Stimulated activated CD8-positive, alpha-beta memory T cell treated with anti-CD3 and anti-CD28 coated beads, Interleukin-15, amount 100 ng/mL, for 24 hours (primary cell): Measurements from ENCODE around the gene KLRF1.
"Not testable (repeated sequence)": the region's sequence is repeated elsewhere in the genome, so short reads cannot be mapped to it uniquely, and the experiment has no call there.

Experiments
- DNase-seq: peaks from one replicate; pipeline ENCODE4 v3.0.0-alpha.2; 2020; ENCODE audit warnings: low read depth

The KLRF1 gene

DNA sequence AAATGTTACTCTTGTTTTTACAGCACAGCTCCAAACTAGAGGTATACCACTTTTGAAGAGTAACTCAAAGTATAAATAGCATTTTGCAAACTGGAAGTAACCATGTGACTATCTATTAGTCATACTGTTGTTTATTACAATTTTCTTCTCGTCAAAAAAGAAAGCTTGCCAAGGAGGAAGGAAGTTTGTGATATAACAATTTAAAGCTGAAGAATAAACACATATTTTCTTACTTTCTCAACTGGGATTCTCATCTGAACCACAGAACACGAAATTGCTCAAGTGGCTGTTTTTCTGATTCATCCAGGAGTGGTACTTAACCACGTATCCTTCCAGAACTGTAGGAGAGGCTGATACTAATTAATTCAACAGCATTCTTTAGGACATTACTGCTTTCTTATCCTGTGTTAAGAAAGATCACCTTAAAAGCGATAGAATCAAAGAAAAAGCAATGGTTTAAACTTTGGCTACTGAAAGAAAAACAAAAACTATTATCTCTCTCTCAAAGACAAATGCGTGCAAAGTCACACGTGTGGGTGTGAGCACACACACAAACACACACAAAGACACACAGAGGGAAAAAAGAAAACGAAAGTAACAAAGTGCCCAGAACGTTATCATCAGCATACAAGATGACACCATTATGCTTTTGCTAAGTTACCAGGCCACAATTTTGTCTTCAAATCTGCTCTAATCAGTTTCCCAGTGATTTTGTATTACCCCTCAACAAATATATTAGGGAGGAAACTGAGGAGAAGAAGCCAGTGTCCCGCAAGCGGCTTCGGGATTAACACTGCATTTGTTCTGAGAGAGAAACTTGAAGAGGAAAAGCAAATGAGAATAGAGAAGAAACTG lies 42.3 kb downstream of the KLRF1 start, which contains the start of gene CLEC2B:
CLEC2B (minus strand) TSS at position 48 of the 855 bp plus-strand sequence.
- no peak for DNase-seq

DNA sequence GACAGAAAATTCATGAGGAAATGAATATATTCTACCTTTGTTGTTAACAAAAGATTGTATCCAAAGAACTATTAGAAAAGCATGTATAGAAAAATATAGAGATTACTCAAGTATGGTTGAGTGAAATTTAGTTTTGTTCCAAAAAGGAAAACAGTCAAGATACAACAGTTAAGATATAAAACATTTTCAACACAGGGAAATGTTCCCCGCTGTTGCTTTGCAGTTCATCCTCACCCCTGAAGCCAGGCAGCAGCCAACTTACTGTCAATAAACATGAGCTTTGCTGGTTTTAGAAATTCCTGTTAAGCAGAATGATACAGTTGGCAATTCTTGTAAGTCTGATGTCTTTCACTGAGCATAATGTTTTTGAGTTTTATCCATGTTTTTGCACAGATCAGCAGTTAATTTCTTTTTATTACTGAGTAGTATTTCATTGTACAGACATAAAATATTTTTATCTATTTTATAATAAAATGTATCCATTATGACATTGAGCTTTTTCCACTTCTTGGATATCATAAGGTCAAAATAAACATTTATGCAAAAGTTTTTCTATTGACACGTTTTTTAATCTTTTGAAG lies 43.1 kb downstream of the KLRF1 start:
- DNase-seq = no peak

DNA sequence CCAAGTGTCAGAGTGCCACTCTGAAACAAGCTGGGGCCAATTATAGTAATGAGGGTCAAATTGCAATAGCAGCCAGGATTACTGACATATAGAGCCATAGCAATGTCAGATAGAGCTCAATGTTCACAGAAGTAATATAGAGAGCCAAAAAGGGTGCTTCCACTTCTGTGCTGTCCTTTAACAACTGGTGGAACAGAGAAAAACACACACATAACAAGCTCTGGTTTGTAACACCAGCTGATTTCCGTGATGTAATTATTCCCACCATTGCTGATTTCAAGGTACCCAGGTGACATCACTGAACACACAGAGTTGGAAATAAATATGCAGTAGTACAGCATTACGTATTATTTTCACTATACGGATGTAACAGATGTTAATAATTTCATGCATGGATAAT lies 44.9 kb downstream of the KLRF1 start:
- DNase-seq = no peak

DNA sequence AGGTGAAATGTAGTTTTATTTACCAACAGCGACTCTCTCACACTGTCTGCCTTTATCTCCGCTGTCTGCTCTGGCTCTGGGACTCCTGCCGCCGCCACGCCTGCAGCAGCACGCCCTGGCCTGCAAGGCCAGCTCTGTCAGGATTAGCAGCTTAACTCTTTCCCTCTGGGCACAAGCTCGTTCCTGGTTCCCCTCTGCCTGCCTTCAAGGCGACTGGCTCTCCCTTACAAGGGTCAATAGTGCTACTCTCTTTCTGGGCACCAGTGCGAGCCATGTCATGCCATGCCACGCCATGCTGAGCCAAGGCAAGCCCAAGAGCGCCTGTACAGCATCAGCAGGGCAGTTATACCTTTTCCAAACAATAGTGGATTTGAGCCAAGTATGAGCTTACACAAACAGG lies 45.5 kb downstream of the KLRF1 start:
- no peak for DNase-seq

DNA sequence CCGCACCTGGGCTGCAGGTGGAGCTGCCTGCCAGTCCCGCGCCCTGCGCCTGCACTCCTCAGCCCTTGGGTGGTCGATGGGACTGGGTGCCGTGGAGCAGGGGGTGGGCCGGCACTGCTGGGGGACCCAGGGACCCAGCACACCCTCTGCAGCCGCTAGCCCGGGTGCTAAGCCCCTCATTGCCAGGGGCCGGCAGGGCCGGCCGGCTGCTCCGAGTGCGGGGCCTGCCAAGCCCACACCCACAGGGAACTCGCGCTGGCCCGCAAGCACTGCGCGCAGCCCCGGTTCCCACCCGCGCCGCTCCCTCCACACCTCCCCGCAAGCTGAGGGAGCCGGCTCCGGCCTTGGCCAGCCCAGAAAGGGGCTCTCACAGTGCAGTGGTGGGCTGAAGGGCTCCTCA lies 48.8 kb downstream of the KLRF1 start:
- not testable (repeated sequence) for DNase-seq

DNA sequence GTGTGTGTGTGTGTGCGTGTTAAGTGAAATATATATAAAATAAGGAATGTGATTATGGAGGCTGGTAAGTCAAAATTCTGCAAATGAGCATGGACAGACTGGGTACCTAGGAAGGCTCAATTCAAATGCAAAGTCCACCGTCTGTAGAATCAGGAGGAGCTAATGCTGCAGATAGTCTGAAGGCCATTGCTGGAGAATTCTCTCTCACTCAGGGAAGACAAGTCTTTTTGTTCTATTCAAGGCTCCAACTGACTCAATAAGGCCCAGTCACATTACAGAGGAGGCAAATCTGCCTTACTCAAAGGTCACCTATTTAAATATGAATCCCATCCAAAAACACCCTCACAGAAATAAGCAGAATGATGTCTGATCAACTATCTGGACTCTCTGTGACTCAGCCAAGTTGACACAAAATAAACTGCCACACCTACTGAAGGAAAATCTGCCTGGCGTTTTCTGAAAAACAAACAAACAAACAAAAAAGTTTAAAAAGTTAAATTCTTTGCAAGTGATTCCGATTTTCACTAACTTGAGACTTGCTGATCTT lies 53.3 kb downstream of the KLRF1 start:
- no peak for DNase-seq

DNA sequence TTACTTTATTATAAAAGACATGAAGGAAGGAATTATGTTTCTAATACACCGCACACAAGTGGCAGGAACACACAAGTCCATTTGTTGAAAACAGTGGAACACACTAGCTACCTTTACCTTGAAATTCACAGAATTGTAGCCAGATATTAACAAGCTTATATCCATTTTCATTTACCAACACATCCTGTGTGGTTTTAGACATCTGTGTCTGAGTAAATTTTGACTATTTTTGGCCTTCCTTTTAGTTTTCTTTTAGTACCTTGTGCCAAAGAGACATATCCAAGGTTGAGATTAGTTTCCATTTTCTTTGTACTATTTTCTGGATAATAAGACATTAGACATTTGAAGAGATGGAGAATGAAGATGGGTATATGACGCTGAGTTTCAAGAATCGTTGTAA lies 54.0 kb downstream of the KLRF1 start, which contains the start of gene KLRF2:
KLRF2 (plus strand) TSS at position 244 of the 400 bp plus-strand sequence; CDS start at position 351, 107 bp downstream.
- no peak for DNase-seq

DNA sequence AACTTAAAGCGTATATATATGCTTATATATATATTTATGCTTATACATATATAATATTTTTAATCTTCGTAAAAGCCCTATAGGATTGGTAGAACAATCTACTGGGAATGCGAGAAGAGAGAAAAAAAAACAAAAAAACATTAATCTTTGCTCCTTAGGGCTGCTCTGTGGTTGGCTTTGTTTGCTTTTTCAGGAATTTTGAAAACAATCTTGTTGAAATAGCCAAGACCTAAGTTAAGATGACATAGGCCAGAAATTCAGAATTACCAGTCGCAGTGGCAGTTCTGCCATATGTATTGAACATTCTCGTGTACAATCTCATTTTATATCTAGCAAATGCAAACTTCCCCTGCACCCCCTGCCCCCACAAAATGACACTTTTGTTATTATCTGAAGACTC lies 54.7 kb downstream of the KLRF1 start:
- DNase-seq = no peak

DNA sequence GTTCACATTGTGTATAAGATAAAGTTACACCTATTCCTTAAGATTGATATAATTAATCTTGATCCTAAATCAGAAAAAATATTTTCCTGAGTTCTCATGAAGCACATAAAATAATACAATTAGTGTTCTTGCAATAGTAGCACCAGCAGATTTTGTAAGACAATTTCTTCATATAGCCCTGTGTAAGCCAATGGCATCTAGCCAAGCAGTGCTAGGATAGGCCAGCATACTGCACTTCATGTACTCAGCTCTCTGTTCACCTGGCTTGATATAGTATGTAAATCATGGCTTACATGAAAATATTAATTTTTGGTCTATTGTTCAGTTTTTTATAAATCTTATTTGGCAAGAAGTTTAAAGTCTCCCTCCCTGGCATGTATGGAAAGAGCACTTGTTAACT lies 55.9 kb downstream of the KLRF1 start:
- no peak for DNase-seq

DNA sequence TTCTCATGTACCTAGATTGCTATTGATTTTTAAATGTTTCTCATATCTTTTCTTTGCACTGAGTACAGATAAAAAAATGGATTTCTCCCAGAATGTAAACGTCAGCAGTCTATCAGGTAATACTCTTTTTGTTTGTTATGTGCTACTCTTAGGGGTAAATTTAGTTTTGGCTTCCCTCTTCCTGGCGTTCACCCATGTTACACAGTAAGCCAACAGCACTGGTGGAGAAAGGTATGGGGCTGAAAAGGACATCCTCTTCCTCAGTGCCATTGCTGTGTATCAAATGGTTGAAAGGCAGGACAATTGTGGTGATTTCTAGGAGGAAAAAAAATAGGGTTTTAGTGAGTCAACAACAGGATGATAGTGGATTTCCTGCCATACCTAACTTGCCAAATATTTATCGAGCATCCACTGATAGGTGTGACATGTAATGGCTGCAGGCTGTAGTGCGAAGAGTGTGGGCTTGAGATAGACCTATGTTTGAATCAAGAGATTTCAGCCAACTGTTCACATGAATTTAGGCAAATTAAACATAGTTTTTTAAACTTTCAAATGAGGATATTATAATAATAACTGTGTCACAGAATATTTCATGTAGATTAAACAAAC lies 61.5 kb downstream of the KLRF1 start:
- DNase-seq = no peak
